Bronchial epithelial cell (primary cell): Measurements from ENCODE around the gene HSD17B13. TPM values are rescaled to one million over a fixed set of nuclear protein-coding genes. Genes with fewer than 3 reads are reported as not detected.

Experiments used
- DNase-seq: peaks from one replicate; pipeline ENCODE4 v3.0.0-alpha.2; 2010; ENCODE audit warnings: low read depth
- FAIRE-seq: peaks from 2 replicates; lab custom pipeline; 2011; peaks lifted over from hg19 to GRCh38; lab: Jason Lieb, UNC
- H3K27me3 ChIP-seq: 2 replicates; pipeline ENCODE4 v1.5.1; 2011; ENCODE audit warnings: low read length; ENCODE audit not compliant: control insufficient read depth, insufficient read depth
- H3K36me3 ChIP-seq: 2 replicates; pipeline ENCODE4 v1.5.1; 2011; ENCODE audit warnings: low read length; ENCODE audit not compliant: control insufficient read depth, insufficient read depth
- H3K4me3 ChIP-seq: 2 replicates; pipeline ENCODE4 v1.5.1; 2011; ENCODE audit warnings: mild to moderate bottlenecking, low read depth, low read length, control low read depth
- total RNA-seq: library from RNA; depleted of rRNA; stranded (reverse); fragments of >200 nt; gene quantifications from 2 replicates; pipeline ENCODE4 v1.2.1, GENCODE V29; 2014
- TF ChIP-seq, protein P1 (sequence below): IDR thresholded peaks from 2 replicates; pipeline ENCODE4 v1.5.1; 2011; ENCODE audit warnings: mild to moderate bottlenecking, moderate library complexity, low read length, control low read depth, inconsistent platforms; ENCODE audit not compliant: insufficient read depth, severe bottlenecking

HSD17B13 gene
- total RNA-seq, 1 donor from 2014 or later = not detected

DNA sequence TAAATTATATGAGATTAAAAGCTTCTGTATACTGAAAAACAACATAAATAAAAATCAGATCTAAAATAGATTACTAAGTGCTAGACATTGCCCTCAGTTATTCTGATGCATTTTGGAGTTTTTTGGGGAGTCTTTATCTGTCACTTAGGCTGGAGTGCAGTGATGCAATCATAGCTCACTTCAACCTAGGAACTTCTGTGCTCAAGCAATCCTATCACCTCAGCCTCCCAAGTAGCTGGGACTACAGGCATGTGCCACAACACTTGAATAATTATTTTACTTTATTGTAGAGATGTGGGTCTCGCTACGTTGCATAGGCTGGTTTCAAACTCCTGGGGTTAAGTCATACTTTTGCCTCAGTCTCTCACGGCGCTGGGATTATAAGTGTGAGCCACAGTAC is 36.6 kb upstream of the HSD17B13 start:
- H3K27me3 ChIP-seq = no peaks in the 10 kb centered on the region
- DNase-seq (no peak), FAIRE-seq (no peak)
- TF ChIP-seq, protein P1, sequence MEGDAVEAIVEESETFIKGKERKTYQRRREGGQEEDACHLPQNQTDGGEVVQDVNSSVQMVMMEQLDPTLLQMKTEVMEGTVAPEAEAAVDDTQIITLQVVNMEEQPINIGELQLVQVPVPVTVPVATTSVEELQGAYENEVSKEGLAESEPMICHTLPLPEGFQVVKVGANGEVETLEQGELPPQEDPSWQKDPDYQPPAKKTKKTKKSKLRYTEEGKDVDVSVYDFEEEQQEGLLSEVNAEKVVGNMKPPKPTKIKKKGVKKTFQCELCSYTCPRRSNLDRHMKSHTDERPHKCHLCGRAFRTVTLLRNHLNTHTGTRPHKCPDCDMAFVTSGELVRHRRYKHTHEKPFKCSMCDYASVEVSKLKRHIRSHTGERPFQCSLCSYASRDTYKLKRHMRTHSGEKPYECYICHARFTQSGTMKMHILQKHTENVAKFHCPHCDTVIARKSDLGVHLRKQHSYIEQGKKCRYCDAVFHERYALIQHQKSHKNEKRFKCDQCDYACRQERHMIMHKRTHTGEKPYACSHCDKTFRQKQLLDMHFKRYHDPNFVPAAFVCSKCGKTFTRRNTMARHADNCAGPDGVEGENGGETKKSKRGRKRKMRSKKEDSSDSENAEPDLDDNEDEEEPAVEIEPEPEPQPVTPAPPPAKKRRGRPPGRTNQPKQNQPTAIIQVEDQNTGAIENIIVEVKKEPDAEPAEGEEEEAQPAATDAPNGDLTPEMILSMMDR = no peak
- no peaks in the 10 kb centered on the region for H3K36me3 ChIP-seq
- H3K4me3 ChIP-seq = no peak overlapping the region

- no peaks in the 10 kb centered on the region for H3K27me3 ChIP-seq
- FAIRE-seq (no peak), DNase-seq (peak; percentile 89)
- H3K36me3 ChIP-seq = no peaks in the 10 kb centered on the region
- H3K4me3 ChIP-seq = no peak overlapping the region
- TF ChIP-seq, protein P1 = no peak
Measured at GRCh38 chr4:87356832-87357526, 34.3 kb upstream of the HSD17B13 start.

DNA sequence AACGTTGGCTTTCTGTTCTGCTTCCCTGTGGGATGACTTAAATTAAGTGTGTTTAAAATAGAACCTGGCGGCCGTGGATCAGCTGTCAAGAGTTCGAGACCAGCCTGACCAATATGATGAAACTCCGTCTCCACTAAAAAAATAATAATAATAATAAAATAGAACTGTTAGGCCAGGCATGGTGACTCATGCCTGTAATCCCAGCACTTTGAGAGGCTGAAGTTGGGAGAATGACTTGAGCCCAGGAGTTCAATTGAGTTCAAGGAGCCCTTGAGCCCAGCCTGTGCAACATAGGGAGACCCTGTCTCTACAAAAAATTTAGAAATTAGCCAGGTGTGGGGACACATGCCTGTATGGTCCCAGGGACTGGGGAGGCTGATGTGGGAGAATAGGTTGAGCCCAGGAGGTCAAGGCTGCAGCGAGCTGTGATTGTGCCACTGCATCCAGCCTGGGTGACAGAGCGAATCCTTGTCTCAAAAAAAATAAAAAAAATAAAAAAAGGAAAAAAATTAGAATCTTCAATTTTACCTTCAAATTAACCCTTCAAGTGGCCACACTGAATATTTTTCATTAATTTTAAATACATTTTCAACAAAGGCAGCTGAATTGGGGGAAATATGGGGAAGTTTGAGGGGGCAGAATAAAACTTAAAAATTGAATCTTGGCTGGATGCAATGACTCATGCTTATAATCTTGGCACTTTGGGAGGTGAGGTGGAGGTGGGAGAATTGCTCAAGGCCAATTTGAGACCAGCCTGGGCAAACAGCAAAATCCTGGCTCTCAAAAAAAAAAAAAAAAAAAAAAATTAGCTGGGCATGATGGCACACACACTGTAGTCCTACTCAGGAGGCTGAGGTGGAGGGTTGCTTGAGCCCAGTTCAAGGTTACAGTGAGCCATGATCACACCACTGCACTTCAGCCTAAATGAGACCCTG is 31.8 kb upstream of the HSD17B13 start:
- DNase-seq = peak; percentile 78
- Histone ChIP-seq H3K27me3 (no peaks in the 10 kb centered on the region), H3K4me3 (no peak overlapping the region), H3K36me3 (no peaks in the 10 kb centered on the region)
- FAIRE-seq = no peak
- TF ChIP-seq, protein P1 = no peak

- no peaks in the 10 kb centered on the region for H3K36me3 ChIP-seq
- FAIRE-seq (no peak), DNase-seq (peak; percentile 57)
- no peak overlapping the region for H3K4me3 ChIP-seq
- TF ChIP-seq, protein P1 = peak; percentile 68
- H3K27me3 ChIP-seq = no peaks in the 10 kb centered on the region
Measured at GRCh38 chr4:87353592-87353991, 30.9 kb upstream of the HSD17B13 start.

DNA sequence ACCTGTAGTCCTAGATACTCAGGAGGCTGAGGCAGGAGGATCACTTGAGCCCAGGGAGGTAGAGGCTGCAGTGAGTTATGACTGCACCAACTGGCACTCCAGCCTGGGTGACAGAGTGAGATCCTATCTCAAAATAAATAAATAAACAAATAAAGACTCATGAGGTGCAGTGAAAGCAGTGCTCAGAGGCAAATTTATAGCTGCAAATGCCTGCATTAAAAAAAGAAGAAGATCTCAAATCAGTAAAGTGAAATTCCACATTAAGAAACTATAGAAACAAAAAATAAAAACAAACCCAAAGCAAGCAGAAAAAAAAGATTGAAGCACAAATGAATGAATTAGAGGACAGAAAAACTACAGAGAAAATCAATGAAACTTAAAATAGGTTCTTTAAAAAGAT is 22.5 kb upstream of the HSD17B13 start:
- Histone ChIP-seq H3K36me3 (no peaks in the 10 kb centered on the region), H3K27me3 (no peaks in the 10 kb centered on the region), H3K4me3 (no peak overlapping the region)
- FAIRE-seq = no peak
- TF ChIP-seq, protein P1 = no peak
- no peak for DNase-seq
